Activated CD8-positive, alpha-beta memory T cell treated with anti-CD3 and anti-CD28 coated beads, Interleukin-2, amount 50 U/mL, for 1 hour (primary cell): Measurements from ENCODE around the gene GPR176.

Experiments used
- DNase-seq: peaks from one replicate; pipeline ENCODE4 v3.0.0-alpha.2; 2020; ENCODE audit errors: extremely low read depth

Gene GPR176, protein sequence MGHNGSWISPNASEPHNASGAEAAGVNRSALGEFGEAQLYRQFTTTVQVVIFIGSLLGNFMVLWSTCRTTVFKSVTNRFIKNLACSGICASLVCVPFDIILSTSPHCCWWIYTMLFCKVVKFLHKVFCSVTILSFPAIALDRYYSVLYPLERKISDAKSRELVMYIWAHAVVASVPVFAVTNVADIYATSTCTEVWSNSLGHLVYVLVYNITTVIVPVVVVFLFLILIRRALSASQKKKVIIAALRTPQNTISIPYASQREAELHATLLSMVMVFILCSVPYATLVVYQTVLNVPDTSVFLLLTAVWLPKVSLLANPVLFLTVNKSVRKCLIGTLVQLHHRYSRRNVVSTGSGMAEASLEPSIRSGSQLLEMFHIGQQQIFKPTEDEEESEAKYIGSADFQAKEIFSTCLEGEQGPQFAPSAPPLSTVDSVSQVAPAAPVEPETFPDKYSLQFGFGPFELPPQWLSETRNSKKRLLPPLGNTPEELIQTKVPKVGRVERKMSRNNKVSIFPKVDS

DNA sequence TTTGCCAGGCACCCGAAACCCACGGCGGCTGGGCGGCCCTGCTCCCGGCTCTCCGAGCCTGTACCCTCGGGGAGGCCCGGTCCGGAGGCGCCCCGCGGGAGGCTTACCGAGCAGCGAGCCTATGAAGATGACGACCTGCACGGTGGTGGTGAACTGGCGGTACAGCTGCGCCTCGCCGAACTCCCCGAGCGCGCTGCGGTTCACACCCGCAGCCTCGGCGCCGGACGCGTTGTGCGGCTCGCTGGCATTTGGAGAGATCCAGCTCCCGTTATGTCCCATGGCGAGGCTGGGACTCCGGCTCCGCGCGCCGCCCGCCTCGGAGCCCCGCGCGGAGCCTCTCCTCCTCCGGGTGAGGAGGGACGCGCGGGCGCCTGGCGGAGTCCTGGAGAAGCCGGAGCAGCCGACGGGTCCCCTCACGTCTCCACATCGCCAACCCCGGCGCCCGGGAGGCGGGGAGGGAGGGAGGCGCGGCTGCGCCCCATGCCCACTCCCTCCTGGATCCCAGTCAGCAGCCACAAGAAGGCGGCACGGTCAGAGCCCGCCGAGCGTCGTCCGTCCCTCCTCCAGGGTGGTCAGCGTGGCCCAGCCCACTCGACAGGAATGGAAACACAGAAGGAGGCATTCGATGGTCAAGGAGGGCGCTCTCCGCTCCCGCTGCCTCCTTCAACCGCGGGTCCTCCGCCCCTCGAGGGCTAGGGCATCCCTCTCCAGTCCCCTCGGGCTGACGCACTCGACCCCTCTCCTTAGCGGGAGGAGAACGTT lies at the start of gene GPR176:
Gene GPR176 (minus strand): TSS at position 519 of the 762 bp plus-strand sequence. CDS start 240 bp downstream, at position 279.
- no peak for DNase-seq

DNA sequence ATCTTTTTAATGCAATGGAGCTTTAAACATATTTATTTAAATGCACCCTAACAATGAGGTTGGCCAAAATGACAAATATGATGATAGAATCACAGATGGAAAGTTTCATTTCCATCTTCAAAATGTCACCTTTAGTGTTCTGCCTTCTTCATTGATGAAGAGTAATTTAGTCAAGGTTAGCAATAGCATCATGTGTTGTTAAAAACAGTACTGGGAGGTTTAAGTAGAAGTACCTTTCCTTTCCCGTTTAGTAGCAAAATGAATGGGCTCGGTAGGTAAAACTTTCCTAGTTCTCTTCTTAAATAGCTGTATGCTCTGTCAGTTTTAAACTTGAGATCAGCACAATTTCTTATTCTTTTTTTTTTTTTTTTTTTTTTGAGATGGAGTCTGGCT lies 48.9 kb upstream of the GPR176 start:
- no peak for DNase-seq

DNA sequence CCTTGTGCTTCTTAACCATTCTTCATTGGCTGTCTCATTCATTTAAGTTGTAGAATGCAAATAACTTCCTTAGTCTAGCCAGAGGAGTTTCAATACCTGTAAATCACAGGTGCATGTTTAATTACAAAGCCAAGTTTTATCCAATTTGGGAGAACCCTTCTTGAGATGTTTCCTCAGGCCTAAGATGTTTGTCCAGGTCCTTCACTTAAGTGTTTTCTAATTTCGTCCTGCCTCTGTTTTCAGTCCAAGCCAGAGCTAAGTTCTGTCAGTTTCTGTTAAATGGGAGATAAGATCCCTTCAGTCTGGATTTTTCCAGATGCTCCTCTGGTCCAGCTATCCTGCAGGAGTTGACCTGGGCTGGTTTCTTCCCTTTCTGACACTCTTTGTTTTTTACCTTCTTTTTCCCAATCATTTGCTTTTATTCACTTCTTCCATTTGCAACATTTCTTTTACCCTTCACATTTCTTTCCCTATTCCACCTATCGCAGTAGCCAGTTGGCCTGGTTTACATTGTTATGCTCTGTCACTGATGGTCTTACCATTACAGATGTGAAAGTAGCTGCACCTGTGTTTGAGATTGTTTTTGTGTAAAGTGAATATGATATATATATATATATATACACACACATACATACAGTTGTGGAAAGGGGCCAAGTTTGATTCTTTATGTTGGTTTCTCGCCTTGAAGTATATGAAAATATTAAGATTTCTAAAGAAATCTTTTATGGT lies 48.4 kb upstream of the GPR176 start:
- DNase-seq: no peak

DNA sequence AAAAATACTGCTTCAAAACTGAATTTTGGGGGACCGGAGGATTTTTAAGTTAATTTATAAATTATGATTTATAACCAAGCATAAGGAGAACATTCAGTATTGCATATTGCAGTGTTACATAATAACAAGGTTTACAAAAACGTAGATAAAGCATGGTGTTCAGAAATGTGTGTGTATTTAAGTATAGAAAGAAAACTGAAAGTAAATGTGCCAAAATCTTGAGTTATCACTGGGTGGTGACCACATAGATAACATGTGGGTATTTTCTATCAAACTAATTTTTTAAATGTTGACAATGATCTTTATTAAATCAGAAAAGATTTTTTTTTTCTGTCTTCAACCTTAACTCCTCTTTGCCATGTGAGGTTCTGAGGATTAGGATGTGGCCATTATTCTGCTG lies 46.5 kb upstream of the GPR176 start:
- no peak for DNase-seq

DNA sequence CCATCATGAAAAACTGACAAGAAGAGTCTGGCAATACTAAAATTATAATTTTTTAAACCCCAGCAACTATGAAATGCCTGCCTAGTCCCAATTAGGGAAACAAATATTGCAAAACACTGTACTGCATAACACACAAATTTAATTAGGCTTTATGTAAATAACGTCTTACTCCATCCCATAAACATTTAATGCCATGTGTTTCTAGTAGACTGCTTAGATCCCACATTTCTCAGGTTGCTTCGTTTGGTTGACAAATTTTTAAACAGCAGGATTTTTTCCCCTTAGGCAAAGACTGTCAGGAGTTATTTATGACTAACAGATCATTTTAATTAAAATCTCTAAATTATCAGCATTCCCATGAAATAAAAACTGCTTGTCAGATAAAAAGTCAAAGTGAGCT lies 43.7 kb upstream of the GPR176 start:
- DNase-seq: no peak

DNA sequence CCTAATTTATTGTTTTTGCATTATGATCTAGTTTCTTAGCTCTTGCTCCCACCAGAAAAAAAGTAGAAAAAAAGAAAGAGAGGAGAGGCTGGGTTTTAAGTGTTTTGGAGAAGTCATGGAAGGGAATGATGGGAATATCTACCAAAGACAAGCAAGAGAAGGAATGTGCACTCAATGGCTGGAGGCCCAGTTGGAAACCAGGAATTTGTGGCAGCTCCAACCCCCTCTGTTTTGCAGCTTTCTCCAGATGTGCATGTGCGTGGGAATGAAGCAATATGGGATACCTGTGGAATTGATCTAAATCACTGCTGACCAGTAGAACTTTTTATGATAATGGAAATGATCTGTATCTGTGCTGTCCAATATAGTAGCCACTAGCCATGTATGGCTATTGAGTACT lies 41.0 kb upstream of the GPR176 start:
- no peak for DNase-seq

DNA sequence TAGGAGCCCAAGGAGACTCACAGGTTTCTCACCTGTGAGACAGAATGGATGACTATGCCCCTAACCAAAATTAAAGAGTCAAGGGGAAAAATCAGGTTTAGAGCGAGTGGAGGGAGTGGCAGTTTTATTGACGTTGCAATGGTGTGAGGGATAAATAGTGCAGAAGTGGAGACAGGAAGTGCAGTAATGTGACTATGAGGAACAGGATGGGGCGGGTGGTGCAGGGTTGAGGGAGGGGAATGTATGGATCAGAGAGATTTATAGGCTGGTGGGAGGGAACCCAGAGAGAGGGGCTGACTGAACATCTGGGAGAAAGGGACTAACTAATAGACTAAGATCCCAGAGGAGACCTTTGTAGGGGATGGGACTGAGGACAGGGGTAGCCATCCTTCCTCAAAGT lies 40.3 kb upstream of the GPR176 start:
- DNase-seq: no peak

DNA sequence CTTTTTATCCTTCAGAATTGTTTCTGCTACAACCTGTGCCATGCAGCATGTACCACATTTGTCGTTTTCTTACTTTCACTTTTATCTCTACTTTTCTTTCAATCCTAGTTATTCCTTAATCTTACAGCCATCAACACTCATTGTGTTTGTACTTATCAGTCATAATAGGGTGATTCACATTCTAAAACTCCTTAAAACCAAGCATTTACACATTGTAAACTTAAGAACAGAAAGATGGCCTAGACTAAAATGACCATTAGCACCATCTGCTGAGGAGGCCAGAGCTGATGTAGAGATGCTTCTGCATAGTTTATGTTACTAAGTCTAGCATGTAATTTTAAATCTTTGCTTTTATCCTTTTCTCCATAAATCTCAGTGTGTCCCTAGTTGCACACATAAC lies 39.3 kb upstream of the GPR176 start:
- no peak for DNase-seq

DNA sequence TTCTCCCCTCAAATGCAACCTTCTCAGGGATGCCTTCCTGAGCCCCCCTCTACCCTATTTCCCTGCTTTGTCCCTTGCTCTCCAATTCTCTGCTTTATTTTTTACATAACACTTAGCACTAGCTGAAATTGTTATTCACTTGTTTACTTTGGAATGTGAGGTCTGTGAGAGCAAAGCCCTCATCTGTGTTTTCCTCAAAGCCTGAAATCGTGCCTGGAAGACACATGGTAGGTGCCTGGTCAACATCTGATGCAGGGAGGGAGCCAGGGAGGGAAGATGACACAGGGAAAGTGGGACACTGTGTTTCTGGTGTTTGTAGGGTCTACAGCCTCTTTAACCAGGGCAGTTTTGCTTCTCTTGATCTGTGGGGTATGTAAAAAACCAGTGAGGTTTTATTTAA lies 37.4 kb upstream of the GPR176 start:
- no peak for DNase-seq

DNA sequence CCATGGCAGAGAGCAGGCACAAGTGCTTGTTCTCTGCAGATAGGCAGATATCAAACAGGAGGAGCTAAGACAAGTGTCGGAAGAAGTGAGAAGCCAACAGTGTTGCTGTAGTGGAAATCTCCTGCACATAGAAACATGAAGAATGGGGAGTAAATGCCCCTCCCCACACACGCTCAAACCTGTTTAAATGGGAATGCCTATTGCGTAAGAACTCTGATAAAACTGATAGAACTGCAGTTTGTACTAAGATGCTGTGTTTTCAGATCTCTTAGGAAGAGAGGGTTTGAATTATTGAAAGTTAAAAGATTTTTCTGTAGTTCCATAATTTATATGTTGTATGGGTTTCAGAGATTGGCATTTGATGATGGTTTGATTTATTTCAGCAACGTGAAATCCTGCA lies 33.5 kb upstream of the GPR176 start:
- DNase-seq: no peak

DNA sequence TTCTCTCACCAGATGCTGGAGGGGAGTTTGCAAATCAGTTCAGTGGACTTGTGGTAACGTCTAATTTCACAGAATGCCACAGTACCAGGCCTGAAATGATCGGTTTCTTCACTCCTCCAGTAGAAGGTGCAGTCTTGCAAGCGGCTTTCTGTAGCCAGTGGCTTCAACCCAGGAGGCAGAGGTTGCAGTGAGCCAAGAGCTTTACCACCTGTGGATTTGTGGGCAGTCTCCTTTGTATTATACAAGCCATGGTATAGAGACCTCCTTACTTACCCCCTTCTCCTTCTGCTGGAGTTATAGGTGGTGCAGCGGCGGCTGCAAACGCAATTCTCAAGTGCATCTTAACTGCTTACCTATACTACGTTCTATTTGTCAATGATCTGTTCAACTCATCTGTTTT lies 31.5 kb upstream of the GPR176 start:
- DNase-seq: no peak

DNA sequence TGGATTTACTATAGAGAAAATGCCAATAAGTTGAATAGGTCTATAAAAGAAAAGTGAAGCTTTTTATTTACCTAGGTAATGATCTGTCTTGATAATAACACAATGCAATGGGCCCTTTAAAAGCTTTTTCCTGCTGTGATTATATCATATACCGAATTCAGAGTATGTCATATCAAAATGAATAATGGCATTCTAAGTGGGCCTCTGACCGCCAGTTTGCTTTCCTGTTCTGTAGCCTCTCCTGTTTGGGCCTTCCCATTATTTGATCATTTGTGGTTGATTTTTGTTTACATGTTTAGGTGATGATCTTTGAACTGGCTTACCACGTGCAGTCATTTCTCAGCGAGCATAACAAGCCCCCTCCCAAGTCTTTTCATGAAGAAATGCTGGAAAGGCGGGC lies 28.8 kb upstream of the GPR176 start:
- DNase-seq: no peak

DNA sequence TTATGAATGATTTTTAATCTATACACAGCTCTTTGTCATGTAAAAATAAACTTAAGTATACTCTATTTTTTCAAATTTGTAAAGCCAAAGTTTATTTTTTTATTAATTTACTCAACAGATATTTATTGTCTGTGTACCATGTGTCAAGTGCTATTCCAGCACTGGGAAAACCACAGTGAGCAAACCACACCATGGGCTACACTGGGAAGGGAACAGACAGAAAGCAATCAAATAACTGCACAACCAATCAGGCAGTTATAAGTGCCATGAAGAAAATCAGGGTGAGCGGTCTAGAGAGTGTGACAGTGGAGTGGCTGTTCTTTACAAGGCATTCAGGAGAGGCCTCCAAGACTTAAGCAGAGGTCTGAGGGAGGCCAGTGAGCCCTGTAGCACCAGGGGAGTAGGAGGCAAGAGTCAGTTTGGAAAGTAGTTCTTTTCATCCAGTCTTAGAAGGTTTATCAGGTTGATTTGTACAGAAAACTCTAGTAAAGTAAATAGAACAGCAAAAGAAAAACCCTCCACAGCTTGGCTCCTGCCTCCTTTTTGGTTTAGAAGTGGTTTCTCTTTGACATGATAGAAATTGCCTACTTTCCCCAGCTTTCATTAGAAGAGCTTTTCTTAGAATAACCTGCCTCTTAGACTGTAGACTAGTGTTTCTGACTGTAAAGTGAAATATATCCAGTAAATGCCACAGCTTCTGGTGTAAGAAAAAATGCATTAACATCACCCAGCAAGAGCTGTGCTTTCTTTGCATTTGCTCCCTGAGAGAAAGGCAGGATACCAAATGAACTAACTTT lies 27.5 kb upstream of the GPR176 start:
- no peak for DNase-seq

DNA sequence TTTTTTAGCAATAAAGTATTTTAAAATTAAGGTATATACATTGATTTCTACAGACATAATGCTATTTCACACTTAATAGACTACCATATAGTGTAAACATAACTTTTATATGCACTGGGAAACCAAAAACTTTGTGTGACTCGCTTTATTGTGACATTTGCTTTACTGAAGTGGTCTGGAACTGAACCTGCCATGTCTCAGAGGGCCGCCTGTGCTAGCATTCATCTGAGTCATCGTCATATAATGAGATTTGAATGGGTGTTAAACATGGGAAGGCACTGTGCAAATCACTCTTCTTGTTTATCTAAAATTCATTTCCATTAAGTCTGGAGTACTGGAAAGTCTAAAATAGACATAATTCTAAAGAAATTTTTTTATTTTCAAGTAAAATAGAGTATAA lies 26.8 kb upstream of the GPR176 start:
- no peak for DNase-seq

DNA sequence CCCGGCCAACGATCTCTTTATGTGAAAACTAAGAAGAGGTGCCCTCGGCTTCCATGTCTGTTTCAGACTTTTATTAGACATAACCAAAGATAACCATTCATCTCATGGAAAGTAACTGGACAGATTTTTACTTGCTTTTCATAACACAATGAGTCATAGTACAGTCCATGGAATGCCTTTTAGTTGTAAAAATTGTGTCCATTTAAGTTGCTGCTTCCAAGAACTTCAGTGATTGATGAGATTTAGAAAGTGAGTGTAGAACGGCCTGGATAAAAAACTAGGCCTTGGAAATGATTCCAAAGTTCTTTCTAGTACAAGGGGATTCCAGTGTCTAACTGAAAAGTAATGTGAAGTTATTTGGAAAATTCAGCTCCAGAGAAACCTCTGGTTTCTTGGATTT lies 24.7 kb upstream of the GPR176 start:
- DNase-seq: no peak

DNA sequence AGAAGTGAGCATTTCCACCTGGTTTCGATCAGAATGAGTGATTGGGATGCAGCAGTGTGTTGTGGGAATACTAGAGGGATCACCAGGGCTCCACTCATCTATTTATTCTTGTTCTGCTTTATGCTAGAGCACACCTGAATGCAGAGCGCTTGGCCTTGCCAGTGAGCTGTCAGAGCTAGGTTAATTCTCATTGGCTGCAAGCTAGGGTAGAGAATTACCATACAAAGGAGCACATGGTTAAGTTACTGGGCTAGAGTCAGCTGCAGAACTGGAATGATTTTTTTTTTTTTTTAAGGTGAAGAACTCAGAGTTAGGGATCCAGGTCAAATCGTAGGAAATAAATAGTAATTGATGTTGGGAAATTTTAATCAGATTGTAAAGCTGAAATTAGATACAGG lies 22.7 kb upstream of the GPR176 start:
- DNase-seq: no peak

DNA sequence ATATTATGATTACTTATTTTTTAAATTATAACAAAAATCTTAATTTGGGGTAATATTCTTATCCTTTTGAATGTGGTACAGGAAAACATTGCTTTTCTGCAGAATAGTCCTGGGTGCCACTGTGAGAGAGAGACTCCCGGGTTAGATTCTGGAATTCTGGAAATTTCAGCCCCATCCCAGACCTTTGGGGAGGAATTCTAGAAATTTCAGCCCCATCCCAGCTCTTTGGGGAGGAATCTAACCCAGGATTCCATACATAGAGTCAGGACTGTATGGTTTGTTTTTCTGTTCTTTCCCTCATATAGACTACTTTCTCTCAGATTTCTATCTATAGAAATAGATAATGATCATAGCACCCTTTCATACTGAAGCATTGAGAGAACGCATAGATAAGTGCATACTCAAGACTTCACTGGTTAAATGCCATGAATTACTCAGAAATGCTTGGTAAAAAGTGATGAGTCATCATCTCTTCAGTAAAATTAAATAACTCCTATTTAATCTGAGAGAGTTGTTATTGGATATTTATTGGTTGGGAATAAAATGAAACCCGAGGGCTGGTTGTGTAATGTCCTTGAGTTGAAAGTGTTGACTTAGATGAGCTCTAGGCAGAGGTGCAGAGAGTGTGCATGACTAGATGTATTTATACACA lies 22.2 kb upstream of the GPR176 start:
- DNase-seq: no peak

DNA sequence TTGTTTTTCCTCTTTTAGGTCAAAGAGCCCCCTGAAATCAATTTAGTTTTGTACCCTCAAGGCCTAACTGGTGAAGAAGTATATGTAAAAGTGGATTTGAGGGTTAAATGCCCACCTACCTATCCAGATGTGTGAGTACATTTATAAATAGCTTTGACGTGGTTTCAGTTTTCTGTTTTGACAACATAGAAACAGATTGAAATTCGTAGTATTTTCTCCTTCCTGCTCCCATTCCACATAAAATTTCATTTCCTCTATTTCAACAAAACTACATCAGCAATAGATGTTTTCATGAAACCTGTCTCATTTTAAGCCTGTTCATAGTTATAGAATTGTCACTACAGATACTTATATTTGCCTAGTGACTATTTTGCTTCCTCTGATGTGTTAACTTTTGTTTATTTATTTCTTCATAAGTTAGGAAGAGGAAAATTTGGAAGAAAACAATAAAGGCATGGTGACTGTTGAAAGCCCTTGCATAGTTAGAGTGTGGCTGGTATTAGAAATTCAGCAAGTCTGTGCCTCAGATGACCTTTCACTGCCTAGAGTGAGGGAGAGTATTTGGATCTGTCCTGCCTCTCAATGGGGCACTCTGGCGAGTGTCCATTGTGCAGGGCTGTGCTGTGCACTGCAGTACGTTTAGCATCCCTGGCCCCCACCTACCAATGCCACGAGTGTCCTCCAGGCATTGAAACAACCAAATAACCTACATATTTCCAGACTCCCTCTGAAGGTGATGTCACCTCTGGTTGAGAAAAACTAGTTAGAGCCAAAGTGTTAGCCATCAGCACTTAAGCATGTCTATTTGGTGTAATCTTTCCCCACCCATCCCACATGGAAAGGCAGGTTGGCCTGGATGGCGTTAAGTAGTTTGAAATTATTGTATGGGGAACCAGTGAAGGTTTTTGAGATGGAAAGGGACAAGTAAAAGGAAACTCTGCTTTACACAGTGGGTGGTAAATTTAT lies 19.7 kb upstream of the GPR176 start:
- no peak for DNase-seq

DNA sequence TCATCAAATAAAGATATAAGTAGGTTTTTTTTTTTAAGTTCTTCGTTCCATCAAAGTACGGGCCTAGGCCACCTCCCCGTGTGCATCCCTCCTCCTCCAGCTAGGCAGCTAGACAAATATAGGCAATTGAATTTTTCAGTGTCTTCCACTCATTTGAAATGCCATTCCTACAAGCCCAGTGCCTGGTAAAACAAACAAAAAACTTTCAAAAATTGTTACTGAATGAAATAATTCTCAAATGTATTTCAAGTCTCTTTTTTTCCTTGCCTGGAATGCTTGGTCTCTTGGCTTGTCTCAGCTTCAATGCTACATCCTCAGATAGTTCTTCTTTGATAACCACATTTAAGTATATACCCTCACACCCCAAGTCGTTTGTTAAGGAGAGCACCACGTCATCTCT lies 17.6 kb upstream of the GPR176 start:
- DNase-seq: no peak

DNA sequence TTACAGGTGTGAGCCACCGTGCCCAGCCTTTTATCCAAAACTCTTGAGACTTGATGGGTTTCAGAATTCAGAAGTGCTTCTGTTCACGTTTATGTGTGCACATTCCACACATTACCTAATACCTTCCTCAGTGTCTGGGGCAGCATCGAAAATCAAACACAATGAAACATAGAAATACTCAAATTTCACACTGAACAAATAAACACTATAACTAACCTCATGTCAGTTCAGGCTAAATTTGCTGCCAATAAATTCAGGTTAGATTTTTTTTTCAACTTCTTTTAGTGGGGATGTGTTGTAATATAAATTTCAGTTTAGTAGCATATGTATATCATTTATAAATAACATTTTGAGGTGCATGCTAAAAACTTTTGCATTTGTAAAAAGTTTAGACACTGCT lies 16.6 kb upstream of the GPR176 start:
- no peak for DNase-seq
